DMS53 (cell line): ENCODE results near the gene METTL25.

Experiments used
- DNase-seq: peaks from one replicate; lab custom pipeline; 2025; lab: John Stamatoyannopoulos, UW

Gene METTL25

DNA sequence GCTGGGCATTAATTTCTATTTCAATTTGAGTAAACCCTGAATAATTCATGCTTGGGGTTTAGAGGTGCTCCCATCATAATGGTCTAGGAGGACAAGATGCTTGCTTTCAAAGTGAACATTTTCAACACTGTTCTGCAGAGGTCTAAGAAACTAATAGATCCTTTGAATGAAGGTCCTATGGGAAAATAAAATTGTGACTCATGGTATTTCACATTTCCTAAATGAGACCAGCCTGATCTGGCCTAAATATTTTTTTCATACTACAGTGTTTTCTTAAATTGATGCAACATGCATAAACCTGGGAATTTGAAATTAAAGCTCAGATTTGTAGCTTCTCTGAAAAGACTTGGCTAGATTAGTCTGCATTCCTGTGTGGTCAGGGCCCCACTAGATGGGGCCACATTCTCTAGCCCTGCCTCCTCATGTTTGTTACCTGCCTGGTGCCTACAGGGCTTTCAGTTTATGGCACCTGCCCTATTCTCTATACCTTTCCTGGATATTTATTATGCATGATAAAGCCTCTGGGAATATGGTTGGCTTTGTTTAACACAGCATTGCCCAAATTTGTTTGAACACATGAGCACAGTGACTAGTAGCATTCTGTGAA lies 112.7 kb downstream of the METTL25 start:
- DNase-seq = no peak

DNA sequence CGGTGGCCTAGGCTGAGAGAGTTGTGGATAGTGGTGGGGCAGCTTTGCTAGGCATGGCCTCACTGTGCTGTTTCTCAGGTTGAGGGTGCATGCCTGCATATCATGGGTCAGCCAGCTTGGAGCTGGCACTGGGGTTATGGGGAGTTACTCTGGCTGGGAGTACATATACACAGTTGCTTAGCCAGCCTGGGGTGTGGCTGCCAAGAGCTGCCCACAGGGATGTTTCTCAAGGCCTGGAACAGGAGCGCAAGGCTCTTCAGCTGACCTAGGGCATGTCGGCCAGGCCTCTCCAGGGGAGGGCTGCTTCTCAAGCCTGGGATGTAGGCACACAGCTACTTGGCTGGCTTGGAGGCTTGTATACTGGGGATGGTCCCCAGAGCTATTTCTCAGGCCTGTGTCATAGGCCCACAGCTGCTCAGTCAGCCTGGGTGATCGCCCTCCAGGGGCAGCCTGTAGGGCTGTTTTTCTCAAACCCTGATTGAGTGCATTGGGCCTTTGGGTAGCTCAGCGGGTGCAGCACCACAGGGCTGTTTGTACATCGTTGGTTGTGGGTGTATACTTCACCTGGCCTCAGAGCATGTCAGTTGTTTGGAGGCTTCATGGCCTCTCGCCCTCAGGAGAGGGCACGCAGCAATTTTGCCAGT lies 114.9 kb downstream of the METTL25 start:
- DNase-seq = no peak

DNA sequence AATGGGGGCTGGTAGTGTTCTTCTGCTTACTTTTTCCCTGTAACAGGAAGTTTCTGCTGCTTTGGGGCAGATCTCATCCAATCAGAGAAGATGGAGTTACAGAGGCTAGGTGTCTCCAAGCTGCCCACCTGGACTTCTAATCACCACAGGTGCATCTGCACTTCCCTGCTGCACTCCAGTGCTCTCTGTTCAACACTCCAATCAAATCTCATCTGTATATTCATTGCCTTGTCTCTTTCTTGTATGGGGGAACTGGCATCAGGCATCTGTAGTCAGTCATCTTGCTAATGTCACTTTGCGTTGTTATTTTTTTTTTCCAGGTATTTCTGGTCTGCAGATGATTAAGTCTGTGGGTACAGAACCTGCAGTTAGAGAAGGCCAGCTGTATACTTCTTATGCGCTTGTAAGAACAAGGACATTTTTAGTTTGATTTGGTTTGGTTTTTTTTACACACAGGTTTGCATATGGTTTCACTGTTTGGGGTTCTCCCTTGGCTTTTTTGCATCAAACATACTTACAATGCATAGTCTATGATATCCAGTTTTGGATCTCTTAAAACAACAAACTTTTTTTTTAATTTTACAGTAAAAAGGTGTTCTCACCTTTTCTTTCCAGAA lies 116.0 kb downstream of the METTL25 start:
- no peak for DNase-seq

DNA sequence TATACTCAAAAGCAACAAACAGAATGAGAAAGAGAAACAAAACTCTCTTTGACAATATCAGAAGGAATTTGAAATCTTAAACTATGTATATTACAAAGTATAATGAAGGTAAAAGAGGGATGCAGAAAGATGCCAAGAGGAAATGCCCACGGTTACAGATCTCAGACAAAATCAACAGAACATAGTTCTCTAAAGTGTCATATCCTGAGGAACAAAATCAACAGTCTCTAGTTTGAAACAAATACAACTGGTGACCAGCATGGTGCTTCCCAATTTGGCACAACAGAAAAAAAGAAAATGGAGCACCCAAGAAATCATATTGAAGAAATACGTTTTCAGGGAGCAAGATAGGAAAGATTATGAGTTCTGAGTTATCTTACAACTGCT lies 116.5 kb downstream of the METTL25 start:
- peak; percentile 8 for DNase-seq

DNA sequence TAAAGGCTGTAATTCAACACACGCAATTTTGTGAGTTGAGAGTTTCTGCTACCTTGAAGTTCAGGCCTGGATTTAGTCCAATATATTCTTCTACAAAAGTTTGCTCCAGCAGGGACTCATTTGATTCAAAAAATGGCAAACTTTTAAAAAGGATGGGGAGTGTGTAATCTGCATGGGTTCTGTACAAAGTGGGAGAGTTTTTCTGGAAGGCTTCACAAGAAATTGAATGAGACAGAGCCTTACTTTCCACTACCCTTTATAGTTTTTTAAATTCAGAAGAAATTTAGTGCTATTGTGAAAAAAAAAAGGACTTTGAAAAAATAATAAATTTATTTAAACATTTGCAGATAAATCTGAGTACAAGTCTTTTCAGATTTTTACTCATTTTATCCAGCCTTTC lies 116.9 kb downstream of the METTL25 start:
- DNase-seq = no peak

DNA sequence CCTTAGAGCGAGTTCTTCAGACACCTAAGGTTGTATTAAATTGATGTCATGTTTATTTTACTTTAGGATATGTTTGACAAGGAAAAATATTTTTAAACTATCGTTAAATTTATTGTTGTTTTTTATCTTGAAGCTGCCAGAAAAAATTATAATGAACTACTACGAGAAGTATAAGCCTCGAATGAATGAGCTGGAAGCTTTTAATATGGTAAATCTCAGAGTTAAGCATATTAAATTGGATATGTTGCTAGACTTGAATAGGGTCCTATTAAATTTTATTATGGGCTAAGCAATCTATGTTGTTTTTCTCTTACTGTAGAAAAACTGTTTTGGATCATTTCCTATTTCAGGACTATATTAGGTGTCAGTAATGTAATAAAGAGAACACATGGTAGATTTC lies 118.2 kb downstream of the METTL25 start:
- DNase-seq = no peak

DNA sequence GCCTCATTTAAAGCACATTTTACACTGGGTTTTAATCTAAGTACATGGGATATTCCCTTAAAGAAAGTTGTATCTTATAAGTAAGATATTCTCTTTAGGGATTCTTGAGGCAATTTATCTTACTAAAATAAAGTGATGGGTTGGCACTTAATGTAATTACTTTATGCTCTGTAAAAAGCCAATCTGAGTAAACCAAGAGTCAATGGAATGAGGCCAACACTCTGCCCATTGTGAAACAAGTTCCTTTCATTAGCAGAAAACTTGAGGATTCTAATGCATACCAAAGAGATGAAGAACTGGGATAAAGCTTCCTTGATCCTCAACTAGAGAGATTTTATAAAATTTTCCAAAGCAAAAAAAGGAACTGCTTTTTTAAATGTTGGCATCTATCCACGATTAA lies 121.2 kb downstream of the METTL25 start:
- no peak for DNase-seq

DNA sequence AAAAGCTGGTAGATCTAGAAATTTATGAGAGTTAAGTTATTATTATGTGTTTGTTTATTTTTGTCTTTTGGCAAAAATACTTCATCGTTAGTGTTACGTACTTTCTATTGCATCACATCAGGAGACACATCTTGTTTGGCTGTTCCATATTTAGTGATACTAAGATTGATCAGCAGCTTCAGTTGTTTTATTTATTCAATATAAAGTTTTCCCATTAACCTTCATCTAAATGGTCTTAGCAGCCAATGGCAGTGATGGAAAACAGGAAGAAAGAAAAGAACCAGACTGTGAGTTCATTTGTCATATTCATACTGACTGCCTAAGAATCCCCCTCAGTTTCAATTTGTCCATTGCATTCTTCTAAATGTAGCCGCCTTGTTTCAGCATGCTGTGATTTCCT lies 122.3 kb downstream of the METTL25 start:
- no peak for DNase-seq

DNA sequence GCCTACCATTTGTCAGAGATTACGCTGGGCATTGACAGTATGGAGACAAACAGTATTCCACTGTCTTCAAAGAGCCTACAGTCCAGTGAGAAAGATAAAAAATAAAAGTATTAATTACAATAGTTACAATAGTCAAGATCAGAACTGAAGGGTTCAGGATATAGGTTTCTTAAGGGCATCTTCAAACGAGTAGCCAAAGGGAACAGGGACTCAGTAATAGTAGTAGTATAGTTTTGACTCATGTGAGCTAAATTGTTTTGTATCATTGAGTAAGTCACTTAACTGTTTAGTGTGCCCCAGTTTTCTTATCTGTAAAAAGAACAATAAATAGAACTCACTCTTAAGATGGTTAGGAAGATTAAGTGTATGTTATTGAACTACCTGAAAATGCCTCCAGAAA lies 123.6 kb downstream of the METTL25 start:
- DNase-seq = no peak

DNA sequence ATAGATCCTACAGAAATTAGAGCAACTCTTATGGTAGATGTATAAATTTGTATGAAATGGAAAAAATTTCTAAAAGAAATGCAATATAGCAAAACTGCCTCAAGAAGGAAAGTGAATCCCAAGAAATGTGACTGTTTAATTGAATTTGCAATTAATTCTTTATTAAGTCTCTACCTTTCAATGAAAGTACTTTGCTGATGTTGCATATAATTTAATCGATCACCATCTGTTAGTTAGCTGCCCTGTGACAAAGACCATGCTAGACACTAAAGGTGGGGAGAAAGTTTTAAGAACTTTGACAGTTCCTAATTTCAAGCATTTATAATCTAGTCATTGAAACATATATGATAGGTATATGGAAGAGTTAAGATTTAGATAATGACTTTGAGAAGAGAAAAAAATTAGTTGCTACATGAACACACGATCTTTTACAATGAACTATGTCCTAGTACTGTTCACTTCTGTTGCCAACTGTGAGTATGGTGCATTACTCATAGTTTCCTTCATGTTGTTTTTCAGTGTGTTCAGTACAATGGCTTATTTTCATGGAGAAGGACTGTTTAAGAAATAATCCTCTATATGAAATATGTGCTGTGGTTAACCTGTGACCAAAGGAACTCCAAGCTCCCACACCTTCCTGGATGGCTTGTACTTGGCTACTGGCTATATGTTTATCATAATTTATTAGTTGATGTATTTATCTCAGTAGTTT lies 128.4 kb downstream of the METTL25 start:
- DNase-seq = no peak

DNA sequence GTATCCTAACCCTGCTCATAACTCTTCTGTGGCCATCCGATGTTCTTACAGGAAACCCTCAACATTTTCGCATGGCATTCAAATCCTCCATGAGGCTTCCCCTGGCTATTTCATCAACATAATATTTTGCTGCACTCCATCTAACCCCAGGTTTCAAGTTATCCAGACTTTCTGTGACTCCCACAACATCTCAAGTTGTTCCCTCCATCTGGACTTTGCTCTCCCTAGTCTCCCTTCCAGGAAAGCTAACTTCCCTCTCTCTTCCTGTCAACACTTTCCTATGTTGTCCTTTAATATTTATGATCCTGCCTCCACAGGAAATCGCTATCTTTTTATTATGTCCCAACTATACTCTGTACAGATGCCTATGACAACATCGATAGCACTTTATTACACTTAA lies 146.1 kb downstream of the METTL25 start:
- DNase-seq = no peak

DNA sequence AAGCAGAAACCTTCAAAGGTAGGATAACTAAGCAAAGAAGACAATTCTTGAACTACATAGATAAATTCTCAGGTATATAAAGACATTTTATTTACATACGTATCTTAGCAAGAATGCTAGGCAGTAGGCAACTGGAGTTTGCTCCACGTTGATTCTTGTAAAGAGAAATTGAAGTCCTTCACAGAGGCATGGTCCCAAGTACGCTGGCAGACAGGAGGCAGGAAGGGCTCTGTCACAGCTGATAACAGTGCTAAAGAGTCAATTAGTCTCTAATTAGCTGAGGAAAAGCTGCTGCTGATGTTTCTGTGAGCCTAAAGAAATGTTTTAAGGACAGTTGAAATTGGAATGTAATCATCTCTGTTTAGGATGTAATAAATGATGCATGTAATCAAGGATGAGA lies 146.8 kb downstream of the METTL25 start:
- DNase-seq = no peak

DNA sequence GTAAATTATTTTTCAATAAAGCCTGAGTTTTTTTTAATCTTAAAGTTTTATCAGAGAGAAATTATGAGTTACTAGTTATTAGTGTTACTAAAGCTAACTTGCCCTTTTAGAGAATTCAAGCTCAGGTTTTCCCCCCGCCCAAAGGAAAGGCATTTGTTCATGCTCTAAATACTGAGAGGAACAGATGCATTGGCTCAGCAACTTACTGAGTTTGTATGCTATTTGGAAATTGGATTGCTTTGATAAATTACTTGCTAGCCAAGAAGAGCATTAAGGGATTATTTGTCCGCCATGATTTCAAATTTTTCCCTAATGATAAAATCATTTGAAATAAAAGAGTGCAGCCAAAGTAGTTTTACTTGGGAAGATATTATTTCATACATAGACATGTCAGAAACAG lies 149.4 kb downstream of the METTL25 start:
- no peak for DNase-seq

DNA sequence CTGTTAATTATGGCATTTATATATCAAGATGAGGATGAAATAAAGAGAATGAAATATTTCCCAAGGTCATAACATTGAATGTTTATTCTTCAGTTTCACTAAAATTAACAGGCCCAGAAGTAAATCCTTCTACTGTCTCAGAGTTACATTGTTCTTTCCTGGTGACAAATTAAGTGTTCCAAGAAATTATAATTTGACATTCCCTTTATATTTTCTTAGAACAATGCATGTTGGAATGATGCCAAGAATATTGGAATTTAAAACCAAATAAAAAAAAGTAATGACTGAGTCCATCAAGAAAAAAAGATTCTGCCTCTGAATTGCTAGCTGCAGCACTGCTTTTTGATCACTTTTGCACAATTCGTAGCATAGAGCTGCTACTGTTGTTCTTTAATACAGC lies 152.1 kb downstream of the METTL25 start:
- DNase-seq = no peak

DNA sequence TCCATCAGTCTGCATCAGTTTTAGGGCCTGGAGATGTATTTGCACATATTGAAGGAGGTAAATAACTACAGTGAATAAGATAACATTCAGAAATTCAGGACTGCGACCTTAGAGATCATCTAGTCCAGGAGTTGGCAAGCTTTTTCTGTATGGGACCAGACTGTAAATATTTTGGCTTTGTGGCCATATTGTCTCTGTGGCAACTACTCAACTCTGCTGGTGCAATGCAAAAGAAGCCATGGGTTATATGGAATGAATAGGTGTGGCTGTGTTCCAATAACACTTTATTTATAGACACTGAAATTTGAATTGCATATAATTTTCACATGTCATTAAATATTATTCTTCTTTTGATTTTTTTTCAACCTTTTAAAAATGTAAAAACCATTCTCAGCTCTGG lies 156.6 kb downstream of the METTL25 start:
- DNase-seq = no peak

DNA sequence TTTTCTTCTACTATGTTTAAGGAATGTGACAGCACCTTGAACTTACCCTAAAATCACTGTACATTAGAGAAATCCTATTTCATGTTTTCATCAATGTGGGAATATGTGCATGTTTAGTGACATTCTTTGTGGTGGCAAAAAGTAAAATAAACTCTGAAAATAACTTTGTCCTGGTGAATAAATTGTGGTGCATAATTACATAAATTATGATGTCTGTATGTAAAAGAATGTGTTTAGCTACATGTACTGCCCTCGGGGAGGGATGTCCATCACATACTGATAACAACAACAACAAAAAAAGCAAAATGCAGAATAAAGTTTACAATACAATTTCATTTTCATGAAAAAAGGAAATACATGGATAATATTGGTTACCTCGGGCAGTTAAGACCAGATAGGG lies 157.3 kb downstream of the METTL25 start:
- DNase-seq = no peak

DNA sequence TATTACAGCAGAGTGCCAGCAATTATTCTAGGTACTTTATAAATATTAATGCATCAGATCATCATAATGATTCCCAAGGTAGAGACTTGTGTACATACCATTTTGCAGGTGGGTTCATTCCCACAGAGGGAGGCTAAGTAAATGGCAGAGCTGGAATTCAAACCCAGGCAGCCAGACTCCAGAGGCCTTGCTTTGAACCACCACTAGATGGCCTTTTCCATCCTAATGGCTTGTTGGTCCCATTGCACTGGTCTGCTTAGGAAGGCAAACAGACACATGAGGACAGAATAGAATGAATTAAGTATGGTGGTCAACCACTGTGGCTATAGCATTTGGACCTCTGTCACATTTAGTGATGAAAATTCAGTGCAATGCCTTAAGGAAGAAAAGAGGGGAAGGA lies 158.7 kb downstream of the METTL25 start:
- peak; percentile 81 for DNase-seq

DNA sequence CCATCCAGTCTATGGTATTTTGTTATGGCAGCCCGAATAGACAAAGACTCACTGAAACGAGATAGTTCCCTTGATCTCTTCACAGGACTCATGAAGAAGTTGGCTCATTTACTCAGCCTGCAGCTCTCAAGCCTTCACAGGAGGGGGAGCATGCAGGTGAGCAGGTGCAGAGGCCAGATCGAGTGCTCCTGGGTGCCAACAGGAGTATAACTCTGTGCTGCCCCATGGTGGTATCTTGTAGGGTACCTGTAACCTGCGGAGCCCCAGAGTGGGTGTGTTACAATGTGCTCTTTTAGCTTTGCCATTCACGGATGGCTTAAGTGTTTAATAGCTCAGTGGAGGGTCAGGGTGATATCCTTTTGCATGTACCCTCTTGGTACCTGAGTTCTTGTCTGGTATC lies 159.5 kb downstream of the METTL25 start:
- peak; percentile 63 for DNase-seq

DNA sequence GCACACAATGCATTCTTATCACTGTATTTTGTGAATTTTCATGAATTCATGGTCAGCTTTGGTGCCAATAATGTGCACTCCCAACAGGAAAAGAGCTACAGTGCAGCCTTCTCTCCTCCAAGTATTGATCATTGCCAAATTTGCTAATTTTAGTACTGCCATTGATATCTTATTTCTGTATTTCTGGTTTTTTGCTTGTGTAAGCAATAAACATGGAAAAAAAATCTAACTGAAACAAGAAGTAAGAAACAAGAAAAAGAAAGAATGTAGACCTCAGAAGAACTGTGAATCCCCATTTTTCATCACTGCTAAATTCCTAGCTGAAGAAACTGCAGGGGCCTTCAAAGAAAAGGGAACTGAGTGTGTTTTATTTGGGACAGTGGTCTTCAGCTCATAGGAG lies 161.2 kb downstream of the METTL25 start:
- DNase-seq = no peak

DNA sequence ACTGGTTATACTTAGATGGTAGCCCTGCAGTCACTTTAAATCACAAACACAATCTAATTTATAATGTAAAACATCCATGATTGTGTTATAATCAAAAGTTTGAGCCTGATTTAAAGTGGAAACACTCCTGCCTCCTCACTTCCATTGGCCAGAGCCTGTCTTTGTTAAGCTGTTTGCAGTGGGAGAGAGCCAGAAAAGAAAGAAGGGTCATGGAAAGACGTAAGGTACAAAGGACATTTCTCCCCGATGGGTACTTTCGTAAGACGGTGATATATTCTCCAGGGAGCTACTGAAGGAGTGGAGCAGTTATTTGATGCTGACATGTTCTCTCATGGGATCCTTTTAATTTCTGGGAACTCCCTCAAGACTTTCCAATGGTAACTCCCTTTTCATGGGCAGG lies 164.0 kb downstream of the METTL25 start:
- no peak for DNase-seq

DNA sequence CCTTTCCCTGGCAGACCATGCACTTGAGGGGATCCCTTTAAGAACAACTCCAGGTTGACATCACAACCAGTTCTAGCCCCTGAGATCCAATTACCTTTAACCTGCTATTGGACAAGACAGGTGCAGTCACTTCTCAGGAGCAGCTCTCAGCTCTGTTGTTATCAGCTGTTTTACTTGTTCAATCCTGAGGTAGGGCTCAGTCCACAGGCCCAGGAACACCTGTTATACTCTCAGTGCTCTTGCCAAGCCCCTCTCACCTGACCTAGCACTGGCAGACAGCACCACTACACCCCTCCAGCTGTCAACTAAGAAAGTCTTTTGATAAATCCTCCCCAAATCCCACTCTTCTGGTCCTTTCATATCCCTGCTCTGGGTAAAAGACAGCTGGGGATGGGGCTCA lies 164.4 kb downstream of the METTL25 start:
- no peak for DNase-seq

DNA sequence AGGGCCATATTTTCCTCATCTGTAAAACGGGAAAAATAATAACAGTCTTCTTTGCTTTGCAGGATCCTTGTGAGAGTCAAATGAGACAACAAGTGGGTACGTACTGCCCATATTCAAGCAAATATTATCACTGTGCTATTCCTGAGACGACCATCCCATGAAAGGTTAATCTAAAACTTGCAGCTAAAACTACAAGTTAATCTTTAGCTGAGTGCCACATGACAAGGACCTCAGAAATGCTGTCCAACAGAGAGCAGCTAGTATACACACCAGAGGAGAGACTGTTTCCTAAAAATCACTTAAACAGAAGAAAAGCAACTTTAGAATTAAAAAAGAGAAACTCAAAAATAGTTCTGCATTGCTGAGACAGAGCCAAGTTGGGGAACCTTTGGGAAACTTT lies 165.7 kb downstream of the METTL25 start:
- DNase-seq = peak; percentile 30

DNA sequence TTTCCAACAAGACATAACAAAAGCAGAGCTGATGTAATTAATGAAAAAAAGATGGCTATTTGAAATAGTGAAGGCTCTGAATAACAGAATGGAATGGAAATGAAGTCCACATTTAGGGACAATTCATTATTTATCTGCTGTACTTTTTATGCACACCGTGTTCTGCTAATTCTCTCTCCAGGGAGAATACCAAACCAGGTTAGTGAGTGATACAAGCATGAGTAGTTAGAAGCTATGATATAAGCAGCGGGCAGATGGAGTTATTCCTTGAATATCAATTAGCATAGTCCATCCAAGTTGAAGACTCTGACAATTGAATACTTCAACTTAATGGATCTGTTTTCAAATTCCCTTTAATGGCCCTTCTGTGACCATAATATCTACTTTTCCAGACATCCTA lies 166.3 kb downstream of the METTL25 start:
- no peak for DNase-seq
